ENCODE results near the gene KCNA10. TPM values are rescaled to one million over a fixed set of nuclear protein-coding genes. Genes with fewer than 3 reads are reported as not detected.

KCNA10 gene
- total RNA-seq, 1 donor from 2014 or later = not detected

GRCh38 chr1:110504226-110504625, 14.7 kb downstream of the KCNA10 start:
- no peaks in the 10 kb centered on the region for H3K36me3 ChIP-seq (ENCODE audit: control insufficient read depth, insufficient read depth, low read length)
- H3K4me3 ChIP-seq (ENCODE audit: low read depth, low read length) = no peak overlapping the region
- H3K27me3 ChIP-seq (ENCODE audit: control insufficient read depth, insufficient read depth, low read length) = no peaks in the 10 kb centered on the region
- FAIRE-seq (no peak), DNase-seq (ENCODE audit: low read depth) (no peak)
- TF ChIP-seq CTCF (IDR thresholded peaks at IDR 0.05; ENCODE audit: insufficient read depth, low read length, severe bottlenecking) = no peak

GRCh38 chr1:110503471-110503870, 15.5 kb downstream of the KCNA10 start:
- Histone ChIP-seq H3K27me3 (ENCODE audit: control insufficient read depth, insufficient read depth, low read length) (no peaks in the 10 kb centered on the region), H3K4me3 (ENCODE audit: low read depth, low read length) (no peak overlapping the region), H3K36me3 (ENCODE audit: control insufficient read depth, insufficient read depth, low read length) (no peaks in the 10 kb centered on the region)
- FAIRE-seq = no peak
- DNase-seq (ENCODE audit: low read depth) = no peak
- TF ChIP-seq CTCF (IDR thresholded peaks at IDR 0.05; ENCODE audit: insufficient read depth, low read length, severe bottlenecking) = no peak

GRCh38 chr1:110502402-110503151, 16.4 kb downstream of the KCNA10 start:
- DNase-seq (ENCODE audit: low read depth) (no peak), FAIRE-seq (no peak)
- no peaks in the 10 kb centered on the region for H3K36me3 ChIP-seq (ENCODE audit: control insufficient read depth, insufficient read depth, low read length)

GRCh38 chr1:110501488-110502132, 17.4 kb downstream of the KCNA10 start:
- Histone ChIP-seq H3K36me3 (ENCODE audit: control insufficient read depth, insufficient read depth, low read length) (no peaks in the 10 kb centered on the region), H3K27me3 (ENCODE audit: control insufficient read depth, insufficient read depth, low read length) (no peaks in the 10 kb centered on the region), H3K4me3 (ENCODE audit: low read depth, low read length) (no peak overlapping the region)
- DNase-seq (ENCODE audit: low read depth) (no peak), FAIRE-seq (no peak)
- TF ChIP-seq CTCF (IDR thresholded peaks at IDR 0.05; ENCODE audit: insufficient read depth, low read length, severe bottlenecking) = no peak

More at GRCh38 chr1:110502402-110503151, 16.4 kb downstream of the KCNA10 start:
- H3K27me3 ChIP-seq (ENCODE audit: control insufficient read depth, insufficient read depth, low read length) = no peaks in the 10 kb centered on the region
- no peak for TF ChIP-seq CTCF (IDR thresholded peaks at IDR 0.05; ENCODE audit: insufficient read depth, low read length, severe bottlenecking)
- H3K4me3 ChIP-seq (ENCODE audit: low read depth, low read length) = no peak overlapping the region

DNA sequence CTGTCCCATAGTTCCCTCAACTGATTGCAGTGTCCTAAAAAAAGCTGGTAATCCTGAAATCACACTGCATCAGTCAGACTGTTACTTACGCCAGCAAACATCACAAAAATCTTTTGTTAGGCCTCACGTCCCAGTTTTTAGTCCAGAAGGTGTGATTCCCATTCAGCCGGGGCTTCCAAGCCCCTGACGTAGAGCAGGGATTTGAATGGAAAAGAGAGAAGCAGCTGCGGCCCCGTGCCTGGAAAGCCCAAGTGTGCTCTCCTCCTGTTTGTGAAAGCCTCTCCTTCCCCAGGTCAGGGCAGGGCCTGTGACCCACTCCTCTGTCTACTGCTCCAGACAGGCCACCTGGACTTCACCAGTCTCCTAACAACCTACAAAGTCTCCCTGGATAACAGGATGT, 20.7 kb downstream of the KCNA10 start:
- H3K27me3 ChIP-seq (ENCODE audit: control insufficient read depth, insufficient read depth, low read length) = no peaks in the 10 kb centered on the region
- no peak for FAIRE-seq
- H3K36me3 ChIP-seq (ENCODE audit: control insufficient read depth, insufficient read depth, low read length) = no peaks in the 10 kb centered on the region
- TF ChIP-seq CTCF (IDR thresholded peaks at IDR 0.05; ENCODE audit: insufficient read depth, low read length, severe bottlenecking) = no peak
- no peak overlapping the region for H3K4me3 ChIP-seq (ENCODE audit: low read depth, low read length)
- no peak for DNase-seq (ENCODE audit: low read depth)

Data from bronchial epithelial cell (primary cell).